GM12878 (cell line): ENCODE results near the gene PARP8. TPM values are rescaled to one million over a fixed set of nuclear protein-coding genes. Genes with fewer than 3 reads are reported as not detected.
A peak's percentile ranks its signal among the peaks of the same experiment; 100 is the strongest.

ENCODE experiments used
- ASH2L ChIP-seq: fragments of 300-600, 200-600 bp; sonication (generic); IDR thresholded peaks from 2 replicates; pipeline ENCODE4 v1.6.1; 2017; ENCODE audit warnings: low read depth, mild to moderate bottlenecking, borderline replicate concordance
- CBFB ChIP-seq: IDR thresholded peaks from 2 replicates; pipeline ENCODE4 v1.6.1; 2016; ENCODE audit warnings: antibody characterized with exemption, low read depth
- CHD2 ChIP-seq: IDR thresholded peaks from 2 replicates; pipeline ENCODE4 v1.6.1; 2011; ENCODE audit warnings: low read depth, low read length, improper control_type of control experiment, borderline replicate concordance
- EP300 ChIP-seq, 2 experiments: fragments of 150-350 bp in 1 of 2; IDR thresholded peaks; 2 replicates each; pipeline ENCODE4 v1.6.1; 2011 to 2012; ENCODE audit warnings: low read depth in 2 of 2, low read length in 2 of 2, borderline replicate concordance in 1 of 2, improper control_type of control experiment in 1 of 2, inconsistent platforms in 1 of 2; ENCODE audit not compliant: control insufficient read depth in 1 of 2
- ETV6 ChIP-seq, 2 experiments: fragments of 450-650 bp in 1 of 2; IDR thresholded peaks in 1 of 2; conservative IDR thresholded peaks in 1 of 2; 2 replicates each; pipeline ENCODE4 v1.6.1; 2014; ENCODE audit warnings: antibody characterized with exemption in 1 of 2, borderline replicate concordance in 1 of 2, low read depth in 1 of 2, mild to moderate bottlenecking in 1 of 2, moderate library complexity in 1 of 2
- GABPA ChIP-seq: IDR thresholded peaks from 2 replicates; pipeline ENCODE4 v1.6.1; 2014; ENCODE audit warnings: antibody characterized with exemption, low read depth, mild to moderate bottlenecking, inconsistent platforms
- HCFC1 ChIP-seq: fragments of 150-350 bp; IDR thresholded peaks from 2 replicates; pipeline ENCODE4 v1.6.1; 2014; ENCODE audit warnings: low read length
- JUND ChIP-seq: IDR thresholded peaks from 2 replicates; pipeline ENCODE4 v1.6.1; 2012; ENCODE audit warnings: low read depth, mild to moderate bottlenecking, low read length, improper control_type of control experiment, moderate library complexity
- MEF2B ChIP-seq: fragments of 450-650 bp; IDR thresholded peaks from 2 replicates; pipeline ENCODE4 v1.6.1; 2018; ENCODE audit warnings: mild to moderate bottlenecking, moderate library complexity; ENCODE audit not compliant: partially characterized antibody, poor library complexity, severe bottlenecking
- MYB ChIP-seq: fragments of 150-350 bp; IDR thresholded peaks from 2 replicates; pipeline ENCODE4 v1.6.1; 2014; ENCODE audit warnings: mild to moderate bottlenecking, low read depth, low read length, borderline replicate concordance
- SIX5 ChIP-seq: IDR thresholded peaks from 2 replicates; pipeline ENCODE4 v1.6.1; 2011; ENCODE audit warnings: mild to moderate bottlenecking, low read depth, low read length, moderate library complexity; ENCODE audit not compliant: severe bottlenecking
- SRF ChIP-seq, 2 experiments: IDR thresholded peaks; 2 replicates each; pipeline ENCODE4 v1.6.1; 2011; ENCODE audit warnings: low read depth in 2 of 2, low read length in 2 of 2, mild to moderate bottlenecking in 1 of 2, moderate library complexity in 1 of 2
- ZNF24 ChIP-seq: fragments of 450-650 bp; IDR thresholded peaks from 2 replicates; pipeline ENCODE4 v1.6.1; 2017; ENCODE audit warnings: antibody characterized with exemption, mild to moderate bottlenecking
- polyA plus RNA-seq, 11 experiments: library from polyadenylated mRNA; depleted of rRNA in 4 of 11; unstranded in 6 of 11; stranded (reverse) in 5 of 11; fragments of >200 nt; fragmentation: Nextera tagmentation in 4 of 11; fragmentation: Illumina TruSeq in 1 of 11; extraction: Ambion mirVana in 4 of 11; extraction: Trizol in 1 of 11; gene quantifications; 1 replicate in 1 of 11; 2 replicates in 10 of 11; pipeline versions ENCODE4 v1.2.1 to v1.2.3, GENCODE V29; 2011 to 2016; ENCODE audit warnings: inconsistent platforms in 2 of 11, missing spikeins in 2 of 11, low read depth in 1 of 11
- total RNA-seq, 4 experiments: library from RNA; depleted of rRNA in 3 of 4; stranded (reverse); fragments of >200 nt in 3 of 4; fragmentation: Illumina TruSeq in 1 of 4; extraction: Trizol in 1 of 4; gene quantifications; 2 replicates each; pipeline versions ENCODE4 v1.2.1 to v1.2.3, GENCODE V29; 2013 to 2021
- TF ChIP-seq, protein P1 (sequence below): IDR thresholded peaks from 2 replicates; pipeline ENCODE4 v1.6.1; 2011; ENCODE audit warnings: low read depth, low read length, improper control_type of control experiment, borderline replicate concordance
- TF ChIP-seq, protein P2 (sequence below): fragments of 450-650 bp; IDR thresholded peaks from 2 replicates; pipeline ENCODE4 v1.6.1; 2017; ENCODE audit warnings: mild to moderate bottlenecking
- TF ChIP-seq, protein P3 (sequence below): fragments of 450-650 bp; IDR thresholded peaks from 2 replicates; pipeline ENCODE4 v1.6.1; 2014; ENCODE audit warnings: mild to moderate bottlenecking
- TF ChIP-seq, protein P4 (sequence below): IDR thresholded peaks from 2 replicates; pipeline ENCODE4 v1.6.1; 2012; ENCODE audit warnings: low read length, inconsistent platforms
- TF ChIP-seq, protein P5 (sequence below): IDR thresholded peaks from 2 replicates; pipeline ENCODE4 v1.6.1; 2012; ENCODE audit warnings: low read depth, low read length, improper control_type of control experiment

The PARP8 gene
- total and polyA plus RNA-seq, 10 of the 15 experiments (the other 5 are each of a cell fraction or from before 2014, with no cell fraction given) = 9.1 to 65.2 (median 20.6) TPM

DNA sequence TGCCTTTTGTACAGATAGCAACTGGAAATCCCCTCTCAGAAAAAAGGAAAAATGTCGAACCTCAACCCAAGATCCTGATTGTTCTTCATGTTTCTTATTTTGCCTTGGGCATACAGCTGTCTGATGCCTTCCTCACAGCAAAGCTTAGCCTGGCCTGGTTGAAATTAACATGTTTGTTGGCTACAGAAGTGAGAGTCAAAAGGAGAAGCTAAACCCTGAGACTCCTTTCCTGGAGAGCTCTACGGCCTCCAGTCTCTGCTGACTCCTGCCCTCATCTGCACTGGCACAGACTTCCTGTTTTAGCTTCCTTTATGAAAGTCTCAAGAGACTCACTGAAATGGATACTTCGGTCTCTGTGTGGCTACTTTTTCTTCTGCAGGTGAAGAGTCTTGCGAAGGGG, 186.7 kb downstream of the PARP8 start (continued):
- TF ChIP-seq, protein P1, sequence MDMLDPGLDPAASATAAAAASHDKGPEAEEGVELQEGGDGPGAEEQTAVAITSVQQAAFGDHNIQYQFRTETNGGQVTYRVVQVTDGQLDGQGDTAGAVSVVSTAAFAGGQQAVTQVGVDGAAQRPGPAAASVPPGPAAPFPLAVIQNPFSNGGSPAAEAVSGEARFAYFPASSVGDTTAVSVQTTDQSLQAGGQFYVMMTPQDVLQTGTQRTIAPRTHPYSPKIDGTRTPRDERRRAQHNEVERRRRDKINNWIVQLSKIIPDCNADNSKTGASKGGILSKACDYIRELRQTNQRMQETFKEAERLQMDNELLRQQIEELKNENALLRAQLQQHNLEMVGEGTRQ = no peak
- TF ChIP-seq EP300 (IDR thresholded peaks at IDR 0.05; ENCODE audit: borderline replicate concordance in 1 of 2, control insufficient read depth in 1 of 2, low read depth in 2 of 2, low read length in 2 of 2) (no peak), MEF2B (no peak), MYB (no peak), CBFB (no peak), ASH2L (no peak), CHD2 (no peak), SRF (IDR thresholded peaks at IDR 0.05; ENCODE audit: low read depth in 2 of 2, low read length in 2 of 2) (no peak), GABPA (no peak), ZNF24 (no peak), ETV6 (conservative IDR thresholded peaks at IDR 0.05 in 1 of 2, IDR thresholded peaks at IDR 0.05 in 1 of 2; ENCODE audit: borderline replicate concordance in 1 of 2, low read depth in 1 of 2) (peak in 1 of 2 experiments; percentile 57; a peak in 1 of 4 replicates), SIX5 (no peak), HCFC1 (no peak), JUND (no peak)
- TF ChIP-seq, protein P2, sequence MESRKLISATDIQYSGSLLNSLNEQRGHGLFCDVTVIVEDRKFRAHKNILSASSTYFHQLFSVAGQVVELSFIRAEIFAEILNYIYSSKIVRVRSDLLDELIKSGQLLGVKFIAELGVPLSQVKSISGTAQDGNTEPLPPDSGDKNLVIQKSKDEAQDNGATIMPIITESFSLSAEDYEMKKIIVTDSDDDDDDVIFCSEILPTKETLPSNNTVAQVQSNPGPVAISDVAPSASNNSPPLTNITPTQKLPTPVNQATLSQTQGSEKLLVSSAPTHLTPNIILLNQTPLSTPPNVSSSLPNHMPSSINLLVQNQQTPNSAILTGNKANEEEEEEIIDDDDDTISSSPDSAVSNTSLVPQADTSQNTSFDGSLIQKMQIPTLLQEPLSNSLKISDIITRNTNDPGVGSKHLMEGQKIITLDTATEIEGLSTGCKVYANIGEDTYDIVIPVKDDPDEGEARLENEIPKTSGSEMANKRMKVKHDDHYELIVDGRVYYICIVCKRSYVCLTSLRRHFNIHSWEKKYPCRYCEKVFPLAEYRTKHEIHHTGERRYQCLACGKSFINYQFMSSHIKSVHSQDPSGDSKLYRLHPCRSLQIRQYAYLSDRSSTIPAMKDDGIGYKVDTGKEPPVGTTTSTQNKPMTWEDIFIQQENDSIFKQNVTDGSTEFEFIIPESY = no peak
- TF ChIP-seq, protein P3, sequence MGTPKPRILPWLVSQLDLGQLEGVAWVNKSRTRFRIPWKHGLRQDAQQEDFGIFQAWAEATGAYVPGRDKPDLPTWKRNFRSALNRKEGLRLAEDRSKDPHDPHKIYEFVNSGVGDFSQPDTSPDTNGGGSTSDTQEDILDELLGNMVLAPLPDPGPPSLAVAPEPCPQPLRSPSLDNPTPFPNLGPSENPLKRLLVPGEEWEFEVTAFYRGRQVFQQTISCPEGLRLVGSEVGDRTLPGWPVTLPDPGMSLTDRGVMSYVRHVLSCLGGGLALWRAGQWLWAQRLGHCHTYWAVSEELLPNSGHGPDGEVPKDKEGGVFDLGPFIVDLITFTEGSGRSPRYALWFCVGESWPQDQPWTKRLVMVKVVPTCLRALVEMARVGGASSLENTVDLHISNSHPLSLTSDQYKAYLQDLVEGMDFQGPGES = no peak
- TF ChIP-seq, protein P4, sequence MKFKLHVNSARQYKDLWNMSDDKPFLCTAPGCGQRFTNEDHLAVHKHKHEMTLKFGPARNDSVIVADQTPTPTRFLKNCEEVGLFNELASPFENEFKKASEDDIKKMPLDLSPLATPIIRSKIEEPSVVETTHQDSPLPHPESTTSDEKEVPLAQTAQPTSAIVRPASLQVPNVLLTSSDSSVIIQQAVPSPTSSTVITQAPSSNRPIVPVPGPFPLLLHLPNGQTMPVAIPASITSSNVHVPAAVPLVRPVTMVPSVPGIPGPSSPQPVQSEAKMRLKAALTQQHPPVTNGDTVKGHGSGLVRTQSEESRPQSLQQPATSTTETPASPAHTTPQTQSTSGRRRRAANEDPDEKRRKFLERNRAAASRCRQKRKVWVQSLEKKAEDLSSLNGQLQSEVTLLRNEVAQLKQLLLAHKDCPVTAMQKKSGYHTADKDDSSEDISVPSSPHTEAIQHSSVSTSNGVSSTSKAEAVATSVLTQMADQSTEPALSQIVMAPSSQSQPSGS = 0 out of 2 replicates have a peak, but pooled peaks have one; percentile 25
- TF ChIP-seq, protein P5, sequence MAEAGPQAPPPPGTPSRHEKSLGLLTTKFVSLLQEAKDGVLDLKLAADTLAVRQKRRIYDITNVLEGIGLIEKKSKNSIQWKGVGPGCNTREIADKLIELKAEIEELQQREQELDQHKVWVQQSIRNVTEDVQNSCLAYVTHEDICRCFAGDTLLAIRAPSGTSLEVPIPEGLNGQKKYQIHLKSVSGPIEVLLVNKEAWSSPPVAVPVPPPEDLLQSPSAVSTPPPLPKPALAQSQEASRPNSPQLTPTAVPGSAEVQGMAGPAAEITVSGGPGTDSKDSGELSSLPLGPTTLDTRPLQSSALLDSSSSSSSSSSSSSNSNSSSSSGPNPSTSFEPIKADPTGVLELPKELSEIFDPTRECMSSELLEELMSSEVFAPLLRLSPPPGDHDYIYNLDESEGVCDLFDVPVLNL = no peak
